ENCODE measurements around the gene MAD1L1. TPM values are rescaled to one million over a fixed set of nuclear protein-coding genes. Genes with fewer than 3 reads are reported as not detected.

Gene MAD1L1
- total and polyA plus RNA-seq, 2 donors: 23.1 to 27.4 TPM

- WGBS: 38% methylated on average over 14 of the region's 14 CpGs
- H3K27ac ChIP-seq (ENCODE audit: low read depth): no peak overlapping the region
- no peaks in the 10 kb centered on the region for H3K4me1 ChIP-seq (ENCODE audit: insufficient read depth)
- H3K36me3 ChIP-seq (ENCODE audit: insufficient read depth): no peaks in the 10 kb centered on the region
- H3K4me3 ChIP-seq (ENCODE audit: low read depth, low read length): no peak overlapping the region
- DNase-seq (ENCODE audit: extremely low spot score): no peak
Measured at GRCh38 chr7:1800902-1801301, 431.8 kb downstream of the MAD1L1 start.

- WGBS: 73% methylated on average over 3 of the region's 3 CpGs
Measured at GRCh38 chr7:1798191-1798590, 434.6 kb downstream of the MAD1L1 start.

GRCh38 chr7:1794888-1795542 is 437.7 kb downstream of the MAD1L1 start:
- Histone ChIP-seq H3K4me3 (ENCODE audit: low read depth, low read length) (no peak overlapping the region), H3K27ac (ENCODE audit: low read depth) (no peak overlapping the region), H3K4me1 (ENCODE audit: insufficient read depth) (no peaks in the 10 kb centered on the region), H3K36me3 (ENCODE audit: insufficient read depth) (no peaks in the 10 kb centered on the region)
- DNase-seq (ENCODE audit: extremely low spot score): no peak
- 18% methylated on average over 1 of the region's 1 CpG for WGBS

More at GRCh38 chr7:1798191-1798590, 434.6 kb downstream of the MAD1L1 start:
- H3K36me3 ChIP-seq (ENCODE audit: insufficient read depth): no peaks in the 10 kb centered on the region
- H3K4me1 ChIP-seq (ENCODE audit: insufficient read depth): no peaks in the 10 kb centered on the region
- DNase-seq (ENCODE audit: extremely low spot score): no peak
- H3K4me3 ChIP-seq (ENCODE audit: low read depth, low read length): no peak overlapping the region
- H3K27ac ChIP-seq (ENCODE audit: low read depth): no peak overlapping the region

- Histone ChIP-seq H3K27ac (ENCODE audit: low read depth) (no peak overlapping the region), H3K36me3 (ENCODE audit: insufficient read depth) (no peaks in the 10 kb centered on the region), H3K4me3 (ENCODE audit: low read depth, low read length) (no peak overlapping the region), H3K4me1 (ENCODE audit: insufficient read depth) (no peaks in the 10 kb centered on the region)
- 88% methylated on average over 18 of the region's 18 CpGs for WGBS
- DNase-seq (ENCODE audit: extremely low spot score): no peak
Measured at GRCh38 chr7:1787681-1788235, 445.0 kb downstream of the MAD1L1 start.

- H3K4me3 ChIP-seq (ENCODE audit: low read depth, low read length): no peak overlapping the region
- no peaks in the 10 kb centered on the region for H3K36me3 ChIP-seq (ENCODE audit: insufficient read depth)
- no peaks in the 10 kb centered on the region for H3K4me1 ChIP-seq (ENCODE audit: insufficient read depth)
- no peak overlapping the region for H3K27ac ChIP-seq (ENCODE audit: low read depth)
- DNase-seq (ENCODE audit: extremely low spot score): no peak
- 74% methylated on average over 9 of the region's 9 CpGs for WGBS
Measured at GRCh38 chr7:1787241-1787640, 445.5 kb downstream of the MAD1L1 start.

GRCh38 chr7:1785839-1786238 is 446.9 kb downstream of the MAD1L1 start:
- no peaks in the 10 kb centered on the region for H3K4me1 ChIP-seq (ENCODE audit: insufficient read depth)
- no peaks in the 10 kb centered on the region for H3K36me3 ChIP-seq (ENCODE audit: insufficient read depth)
- 97% methylated on average over 3 of the region's 3 CpGs for WGBS
- H3K27ac ChIP-seq (ENCODE audit: low read depth): no peak overlapping the region
- no peak overlapping the region for H3K4me3 ChIP-seq (ENCODE audit: low read depth, low read length)
- DNase-seq (ENCODE audit: extremely low spot score): no peak

- no peak for DNase-seq (ENCODE audit: extremely low spot score)
- no peak overlapping the region for H3K4me3 ChIP-seq (ENCODE audit: low read depth, low read length)
- WGBS: 92% methylated on average over 12 of the region's 12 CpGs
- H3K4me1 ChIP-seq (ENCODE audit: insufficient read depth): no peaks in the 10 kb centered on the region
- no peaks in the 10 kb centered on the region for H3K36me3 ChIP-seq (ENCODE audit: insufficient read depth)
- H3K27ac ChIP-seq (ENCODE audit: low read depth): no peak overlapping the region
Measured at GRCh38 chr7:1781369-1781768, 451.4 kb downstream of the MAD1L1 start.

- H3K36me3 ChIP-seq (ENCODE audit: insufficient read depth): no peaks in the 10 kb centered on the region
- 86% methylated on average over 14 of the region's 14 CpGs for WGBS
- no peak overlapping the region for H3K4me3 ChIP-seq (ENCODE audit: low read depth, low read length)
- no peaks in the 10 kb centered on the region for H3K4me1 ChIP-seq (ENCODE audit: insufficient read depth)
- H3K27ac ChIP-seq (ENCODE audit: low read depth): no peak overlapping the region
- no peak for DNase-seq (ENCODE audit: extremely low spot score)
Measured at GRCh38 chr7:1779445-1779844, 453.3 kb downstream of the MAD1L1 start.

GRCh38 chr7:1777122-1777521 is 455.6 kb downstream of the MAD1L1 start:
- DNase-seq (ENCODE audit: extremely low spot score): no peak
- 72% methylated on average over 6 of the region's 6 CpGs for WGBS
- Histone ChIP-seq H3K4me3 (ENCODE audit: low read depth, low read length) (no peak overlapping the region), H3K27ac (ENCODE audit: low read depth) (no peak overlapping the region), H3K36me3 (ENCODE audit: insufficient read depth) (no peaks in the 10 kb centered on the region), H3K4me1 (ENCODE audit: insufficient read depth) (no peaks in the 10 kb centered on the region)

- Histone ChIP-seq H3K4me3 (ENCODE audit: low read depth, low read length) (no peak overlapping the region), H3K27ac (ENCODE audit: low read depth) (no peak overlapping the region), H3K4me1 (ENCODE audit: insufficient read depth) (no peaks in the 10 kb centered on the region), H3K36me3 (ENCODE audit: insufficient read depth) (no peaks in the 10 kb centered on the region)
- 77% methylated on average over 4 of the region's 4 CpGs for WGBS
- no peak for DNase-seq (ENCODE audit: extremely low spot score)
Measured at GRCh38 chr7:1775389-1775788, 457.4 kb downstream of the MAD1L1 start.

- Histone ChIP-seq H3K27ac (ENCODE audit: low read depth) (no peak overlapping the region), H3K4me3 (ENCODE audit: low read depth, low read length) (no peak overlapping the region), H3K4me1 (ENCODE audit: insufficient read depth) (no peaks in the 10 kb centered on the region), H3K36me3 (ENCODE audit: insufficient read depth) (no peaks in the 10 kb centered on the region)
- WGBS: 89% methylated on average over 6 of the region's 6 CpGs
- no peak for DNase-seq (ENCODE audit: extremely low spot score)
Measured at GRCh38 chr7:1770331-1770730, 462.4 kb downstream of the MAD1L1 start.

- H3K27ac ChIP-seq (ENCODE audit: low read depth): no peak overlapping the region
- no peak overlapping the region for H3K4me3 ChIP-seq (ENCODE audit: low read depth, low read length)
- DNase-seq (ENCODE audit: extremely low spot score): no peak
- no peaks in the 10 kb centered on the region for H3K36me3 ChIP-seq (ENCODE audit: insufficient read depth)
- 95% methylated on average over 54 of the region's 54 CpGs for WGBS
- H3K4me1 ChIP-seq (ENCODE audit: insufficient read depth): no peaks in the 10 kb centered on the region
Measured at GRCh38 chr7:1769286-1770200, 463.2 kb downstream of the MAD1L1 start.

GRCh38 chr7:1768832-1769231 is 463.9 kb downstream of the MAD1L1 start:
- 91% methylated on average over 7 of the region's 7 CpGs for WGBS
- no peak for DNase-seq (ENCODE audit: extremely low spot score)
- H3K4me1 ChIP-seq (ENCODE audit: insufficient read depth): no peaks in the 10 kb centered on the region

GRCh38 chr7:1767524-1767923 is 465.2 kb downstream of the MAD1L1 start:
- no peaks in the 10 kb centered on the region for H3K36me3 ChIP-seq (ENCODE audit: insufficient read depth)
- H3K27ac ChIP-seq (ENCODE audit: low read depth): no peak overlapping the region
- no peaks in the 10 kb centered on the region for H3K4me1 ChIP-seq (ENCODE audit: insufficient read depth)
- 53% methylated on average over 10 of the region's 10 CpGs for WGBS
- no peak for DNase-seq (ENCODE audit: extremely low spot score)
- no peak overlapping the region for H3K4me3 ChIP-seq (ENCODE audit: low read depth, low read length)

More at GRCh38 chr7:1768832-1769231, 463.9 kb downstream of the MAD1L1 start:
- Histone ChIP-seq H3K4me3 (ENCODE audit: low read depth, low read length) (no peak overlapping the region), H3K36me3 (ENCODE audit: insufficient read depth) (no peaks in the 10 kb centered on the region), H3K27ac (ENCODE audit: low read depth) (no peak overlapping the region)

Data from urinary bladder (tissue), 4 donors.